GM13977 (cell line): ENCODE measurements around the gene C1GALT1.

Experiments used
- DNase-seq: peaks from one replicate; pipeline ENCODE4 v3.0.0; 2012; ENCODE audit warnings: low spot score
- in situ Hi-C: fragments of 300-500 bp; cut with MboI; formaldehyde crosslinking; loops from one replicate; pipeline ENCODE4 v1.12.0; 2022; ENCODE audit warnings: low sequenced_read_pairs, low pct_unique_long_range_greater_than_20kb, mixed read lengths, inconsistent platforms; ENCODE audit not compliant: unreplicated experiment
- TF ChIP-seq, protein P1 (sequence below): IDR thresholded peaks from 2 replicates; pipeline ENCODE4 v1.5.1; 2012; ENCODE audit warnings: mild to moderate bottlenecking, control low read depth; ENCODE audit not compliant: insufficient read depth; ENCODE audit errors: extremely low read depth, missing control alignments

C1GALT1 gene

DNA sequence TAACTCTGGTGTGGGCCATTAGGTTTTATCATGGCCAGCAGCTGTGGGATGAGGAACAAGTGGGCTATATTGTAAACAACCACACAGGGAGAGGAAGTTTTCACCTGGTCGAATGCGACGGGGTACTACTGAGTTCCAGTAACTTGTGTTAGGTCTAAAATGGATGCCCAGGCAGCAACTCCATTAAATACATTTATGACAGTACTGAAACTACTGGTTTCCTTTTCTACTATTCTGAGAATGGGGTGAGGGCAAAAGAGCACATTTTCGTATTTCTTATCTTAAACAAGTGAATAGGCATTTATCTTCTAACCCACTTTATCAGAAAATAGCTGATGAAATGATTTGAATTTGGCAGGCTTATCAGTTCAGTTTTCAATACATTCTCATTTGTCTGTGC is 109.7 kb downstream of the C1GALT1 start:
- TF ChIP-seq, protein P1, sequence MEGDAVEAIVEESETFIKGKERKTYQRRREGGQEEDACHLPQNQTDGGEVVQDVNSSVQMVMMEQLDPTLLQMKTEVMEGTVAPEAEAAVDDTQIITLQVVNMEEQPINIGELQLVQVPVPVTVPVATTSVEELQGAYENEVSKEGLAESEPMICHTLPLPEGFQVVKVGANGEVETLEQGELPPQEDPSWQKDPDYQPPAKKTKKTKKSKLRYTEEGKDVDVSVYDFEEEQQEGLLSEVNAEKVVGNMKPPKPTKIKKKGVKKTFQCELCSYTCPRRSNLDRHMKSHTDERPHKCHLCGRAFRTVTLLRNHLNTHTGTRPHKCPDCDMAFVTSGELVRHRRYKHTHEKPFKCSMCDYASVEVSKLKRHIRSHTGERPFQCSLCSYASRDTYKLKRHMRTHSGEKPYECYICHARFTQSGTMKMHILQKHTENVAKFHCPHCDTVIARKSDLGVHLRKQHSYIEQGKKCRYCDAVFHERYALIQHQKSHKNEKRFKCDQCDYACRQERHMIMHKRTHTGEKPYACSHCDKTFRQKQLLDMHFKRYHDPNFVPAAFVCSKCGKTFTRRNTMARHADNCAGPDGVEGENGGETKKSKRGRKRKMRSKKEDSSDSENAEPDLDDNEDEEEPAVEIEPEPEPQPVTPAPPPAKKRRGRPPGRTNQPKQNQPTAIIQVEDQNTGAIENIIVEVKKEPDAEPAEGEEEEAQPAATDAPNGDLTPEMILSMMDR: no peak
- in situ Hi-C loops: no loop called here
- no peak for DNase-seq

DNA sequence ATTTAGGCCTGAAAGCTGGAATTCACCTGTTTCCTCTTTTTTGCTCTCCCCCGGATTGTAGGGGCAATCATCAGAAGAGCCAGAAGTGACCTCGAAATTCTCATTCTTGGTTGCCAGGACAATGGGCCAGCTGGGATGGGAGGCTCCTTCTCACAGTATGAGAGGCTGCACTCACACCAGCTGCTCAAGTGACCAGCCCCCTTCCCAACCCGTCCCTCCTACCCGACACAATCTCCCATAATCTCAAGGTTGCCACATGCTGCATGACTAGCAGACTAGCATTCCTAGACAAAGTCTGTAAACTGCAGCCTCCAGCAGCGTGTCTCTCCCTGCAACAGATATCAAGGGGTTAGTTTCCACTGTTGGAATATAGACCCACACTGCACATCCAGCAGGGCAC is 110.3 kb downstream of the C1GALT1 start:
- TF ChIP-seq, protein P1: no peak
- in situ Hi-C loops: no loop called here
- DNase-seq: no peak

DNA sequence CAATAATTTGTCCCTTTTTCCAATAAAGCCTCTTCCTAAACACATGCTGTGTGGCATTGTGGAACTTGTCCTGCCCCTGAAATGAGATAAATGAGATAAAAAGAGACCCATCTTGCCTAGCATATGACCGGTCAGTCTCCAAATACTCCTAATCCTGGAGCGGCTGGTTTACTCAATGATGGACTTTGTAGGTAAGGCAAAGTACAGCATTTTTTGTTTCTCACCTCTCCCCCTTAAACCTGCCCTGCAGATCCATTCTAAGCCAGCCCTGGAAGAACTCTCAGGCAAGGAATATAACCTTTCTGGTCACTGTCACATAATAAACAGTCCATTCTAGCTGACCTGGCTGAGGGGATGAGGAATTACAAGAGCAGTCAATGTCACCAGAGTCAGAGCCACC is 110.7 kb downstream of the C1GALT1 start:
- TF ChIP-seq, protein P1: no peak
- DNase-seq: no peak
- in situ Hi-C loops: no loop called here

DNA sequence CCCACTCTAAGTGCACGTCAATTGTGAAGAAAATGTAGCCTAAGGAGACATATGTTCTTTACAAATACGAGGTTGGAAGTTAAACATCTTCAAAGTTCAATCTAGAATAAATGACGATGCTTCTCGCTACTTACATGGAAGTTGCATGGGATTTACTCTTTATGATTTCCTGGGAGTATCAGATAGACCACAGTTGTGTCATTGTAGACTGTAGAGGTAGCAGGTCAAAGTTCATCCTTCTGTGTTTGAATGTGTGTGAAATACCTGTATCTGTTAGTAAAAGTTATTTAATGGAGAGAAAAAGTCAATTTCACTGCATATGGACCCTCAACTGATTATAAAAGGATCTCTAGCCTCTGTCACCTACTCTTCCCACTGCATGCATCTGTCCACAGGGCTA is 112.6 kb downstream of the C1GALT1 start:
- in situ Hi-C loops: no loop called here
- DNase-seq: no peak
- TF ChIP-seq, protein P1: no peak
